HG02759 (cell line): ENCODE measurements around the gene S1PR3.

Source experiments
- ATAC-seq: cut with Tn5 transposase; IDR thresholded peaks from one replicate; pipeline ENCODE4 v1.9.1; 2021; ENCODE audit warnings: mild to moderate bottlenecking, moderate library complexity; ENCODE audit not compliant: unreplicated experiment

Gene S1PR3

GRCh38 chr9:89032661-89033060 is 41.4 kb downstream of the S1PR3 start:
- no peak for ATAC-seq

- ATAC-seq: no peak
These were observed 45.1 kb downstream of the S1PR3 start for GRCh38 chr9:89036383-89036782.

DNA sequence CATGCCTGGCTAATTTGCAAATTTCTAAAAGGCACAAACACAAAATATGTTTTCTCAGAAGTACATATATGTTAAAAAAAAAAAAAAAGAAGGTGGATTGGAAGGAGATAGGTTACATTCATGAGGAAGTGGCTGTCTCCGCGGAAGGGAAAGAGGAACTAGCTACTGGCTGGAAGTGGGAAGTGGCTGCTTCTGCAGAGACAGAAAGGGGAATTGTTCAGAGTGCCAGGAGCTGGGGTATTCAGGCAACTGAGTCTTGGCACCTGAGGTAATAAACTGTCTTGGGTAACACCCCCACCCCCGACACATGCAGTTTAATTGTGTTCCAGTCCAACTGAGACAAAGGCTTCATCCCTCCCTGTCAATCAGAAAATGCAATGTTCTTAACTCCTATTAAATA is 45.6 kb downstream of the S1PR3 start:
- no peak for ATAC-seq

DNA sequence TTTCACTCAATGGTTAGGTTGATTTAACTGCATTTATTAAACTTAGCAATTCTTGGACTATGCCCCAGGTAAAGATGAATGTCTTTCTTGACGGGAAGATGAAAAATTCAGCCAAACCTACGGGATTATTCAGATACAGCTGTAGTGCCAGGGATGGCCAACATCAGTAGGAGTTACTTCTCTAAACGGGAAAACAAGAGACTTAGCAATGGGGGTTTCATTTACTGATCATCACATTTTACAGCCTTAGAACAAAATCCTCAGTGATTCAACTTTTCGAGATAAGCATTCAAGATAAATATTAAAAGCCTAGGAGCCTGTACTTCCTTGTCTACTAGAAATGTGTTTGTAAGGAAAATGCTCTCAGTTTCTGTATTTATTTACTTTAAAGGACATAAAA is 46.1 kb downstream of the S1PR3 start:
- ATAC-seq: no peak

GRCh38 chr9:89037891-89038290 is 46.6 kb downstream of the S1PR3 start:
- no peak for ATAC-seq

- no peak for ATAC-seq
These were observed 47.3 kb downstream of the S1PR3 start for GRCh38 chr9:89038382-89039103.

DNA sequence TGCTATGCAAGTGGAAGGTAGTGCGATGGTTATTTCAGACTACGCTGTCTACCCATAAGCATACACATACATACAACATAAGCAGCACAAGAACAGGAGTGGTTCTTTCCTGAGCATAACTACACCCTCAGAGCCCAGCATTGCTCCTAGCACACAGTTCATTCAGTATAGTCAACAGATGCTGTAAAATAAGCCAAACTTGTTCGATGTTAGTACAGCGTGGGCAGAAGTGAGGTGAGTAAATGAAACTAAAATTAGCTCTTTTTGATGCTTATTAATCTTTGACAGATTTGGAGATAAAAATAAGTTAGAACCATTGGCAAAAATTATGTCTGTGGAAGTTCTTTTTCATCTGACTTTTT is 47.8 kb downstream of the S1PR3 start:
- ATAC-seq: no peak

- no peak for ATAC-seq
These were observed 48.4 kb downstream of the S1PR3 start for GRCh38 chr9:89039664-89040063.

- ATAC-seq: no peak
These were observed 51.7 kb downstream of the S1PR3 start for GRCh38 chr9:89042984-89043383.

DNA sequence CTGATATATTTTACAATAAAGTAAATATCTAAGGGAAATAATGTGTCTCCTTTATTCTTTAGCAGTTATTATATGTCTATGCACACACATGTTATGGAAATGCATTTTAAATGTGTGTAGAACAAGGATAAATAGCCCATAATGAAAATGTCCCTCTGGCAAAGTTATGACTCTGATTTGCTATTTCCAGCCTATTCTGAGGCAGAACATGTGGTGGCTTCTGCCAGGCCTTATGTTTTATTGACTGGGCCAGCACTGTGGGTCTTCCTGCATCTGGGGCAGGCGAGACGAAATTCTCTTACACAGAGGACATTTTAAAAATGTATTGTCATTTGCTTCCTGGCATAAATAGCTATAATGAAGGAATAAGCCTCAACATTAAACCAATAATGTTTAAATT is 52.8 kb downstream of the S1PR3 start:
- no peak for ATAC-seq

DNA sequence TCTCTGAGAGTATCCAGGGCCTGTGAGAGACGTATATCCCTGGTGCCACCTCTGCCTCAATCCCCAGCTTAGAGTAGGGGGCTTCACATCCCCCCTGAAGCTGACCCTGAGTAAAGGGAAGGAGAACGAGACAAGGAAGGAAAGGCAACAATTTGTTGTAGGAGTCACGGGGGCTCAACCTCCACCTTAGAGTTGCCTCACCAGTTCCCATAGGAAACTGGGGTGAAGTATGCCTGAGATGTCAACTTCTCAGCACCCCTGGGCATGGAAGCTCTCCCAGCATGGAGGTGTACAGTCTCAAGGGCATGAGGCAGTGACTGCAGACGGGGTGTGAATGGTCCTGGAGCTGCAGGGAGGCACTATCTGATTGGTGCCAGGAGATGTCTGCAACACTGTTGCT is 53.6 kb downstream of the S1PR3 start:
- ATAC-seq: no peak

GRCh38 chr9:89046832-89047231 is 55.6 kb downstream of the S1PR3 start:
- ATAC-seq: no peak

DNA sequence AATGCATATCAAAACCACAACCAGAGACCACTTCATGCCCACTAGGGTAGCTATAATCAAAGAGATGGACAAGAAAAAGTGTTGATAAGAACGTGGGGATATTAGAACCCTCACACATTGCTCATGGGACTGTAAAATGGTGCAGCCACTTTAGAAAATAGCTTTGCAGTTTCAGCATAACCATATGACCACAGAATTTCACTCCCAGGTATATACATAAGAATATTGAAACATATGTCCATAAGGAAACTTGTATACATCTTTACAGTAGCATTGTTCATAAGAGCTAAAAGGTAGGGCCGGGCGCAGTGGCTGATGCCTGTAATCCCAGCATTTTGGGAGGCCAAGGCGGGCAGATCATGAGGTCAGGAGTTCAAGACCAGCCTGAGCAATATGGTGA is 56.4 kb downstream of the S1PR3 start:
- ATAC-seq: no peak

DNA sequence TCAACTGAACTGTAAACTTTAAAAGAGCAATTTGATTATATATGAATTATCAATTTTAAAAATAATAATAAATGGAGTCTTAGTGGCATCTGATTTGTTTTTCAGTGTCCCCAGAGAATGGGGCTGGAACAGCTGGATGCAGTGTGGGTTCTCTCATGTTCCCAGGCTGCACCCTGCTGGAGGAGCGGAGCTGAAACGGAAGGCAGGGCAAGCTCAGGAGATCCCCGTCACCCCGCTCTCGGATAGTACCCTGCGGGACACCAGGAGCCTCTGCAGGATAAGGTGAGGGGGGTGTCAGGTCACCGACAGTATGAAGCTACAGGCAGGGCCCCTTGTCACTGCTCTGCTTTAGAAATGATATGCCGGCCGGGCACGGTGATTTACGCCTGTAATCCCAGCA is 57.3 kb downstream of the S1PR3 start:
- no peak for ATAC-seq

DNA sequence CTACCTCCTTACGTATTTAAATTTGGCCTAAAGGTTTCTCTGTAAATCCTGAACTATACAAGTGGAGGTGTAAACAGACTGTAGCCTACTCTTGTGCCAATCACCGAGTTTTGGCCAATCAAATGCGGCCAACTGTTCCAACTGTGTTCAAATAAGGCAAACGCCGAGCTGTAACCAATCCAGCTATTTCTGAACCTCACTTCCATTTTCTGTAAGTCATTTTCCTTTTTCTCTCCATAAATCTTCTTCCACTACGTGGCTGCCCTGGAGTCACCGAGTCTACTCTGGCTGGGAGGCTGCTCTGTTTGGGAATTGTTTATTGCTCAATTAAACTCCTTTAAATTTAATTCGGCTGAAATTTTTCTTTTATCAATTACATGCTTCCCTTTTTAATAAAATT is 58.4 kb downstream of the S1PR3 start:
- no peak for ATAC-seq

DNA sequence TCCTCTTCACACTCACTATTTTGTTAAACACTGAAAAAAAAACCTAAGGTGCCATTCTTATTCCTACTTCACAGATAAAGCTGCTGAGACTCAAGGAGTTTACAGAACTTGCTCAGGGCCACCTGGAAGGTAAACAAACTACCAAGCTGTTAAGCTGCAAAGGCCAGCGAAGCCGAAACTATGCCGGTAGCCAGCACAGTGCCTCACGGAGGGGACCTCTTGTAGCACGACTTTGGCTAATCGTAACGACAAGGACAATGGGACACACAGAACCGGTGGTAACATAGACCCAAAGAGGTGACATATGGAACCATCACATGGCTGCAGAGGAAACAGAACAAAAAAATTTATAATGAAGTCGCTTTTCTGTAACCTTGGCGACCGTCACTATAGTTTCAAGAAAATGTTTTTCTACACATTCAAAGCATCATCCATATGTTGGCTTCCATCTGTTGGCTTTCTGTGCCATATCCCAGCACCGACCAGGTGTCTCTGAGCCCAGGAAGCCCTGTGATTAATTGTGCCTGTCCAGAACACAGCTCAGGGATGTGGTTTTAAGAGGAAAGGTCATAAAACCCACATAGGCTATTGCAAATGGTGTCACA is 60.3 kb downstream of the S1PR3 start:
- no peak for ATAC-seq

GRCh38 chr9:89052470-89053097 is 61.3 kb downstream of the S1PR3 start:
- ATAC-seq: no peak

DNA sequence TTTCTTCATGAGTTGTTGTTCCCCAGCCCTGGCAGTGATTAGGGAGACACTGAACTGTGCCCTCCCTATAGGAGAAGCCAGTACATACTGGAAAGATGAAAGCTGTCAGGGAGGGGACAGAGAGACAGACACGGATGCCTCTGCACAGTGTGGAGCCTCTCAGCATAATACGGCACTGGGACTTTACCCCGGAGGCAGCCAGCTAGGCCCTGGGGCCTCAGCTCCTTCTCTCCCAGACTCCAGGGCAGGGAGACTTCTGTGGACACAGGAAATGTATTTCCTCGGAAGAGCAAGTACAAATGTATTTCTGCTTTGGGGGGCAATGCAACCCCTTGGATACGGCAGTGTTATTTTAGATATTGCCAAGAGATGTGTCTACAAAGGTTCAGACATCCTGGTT is 62.0 kb downstream of the S1PR3 start:
- ATAC-seq: no peak
